ENCODE data around the gene EN2. TPM values are rescaled to one million over a fixed set of nuclear protein-coding genes. Genes with fewer than 3 reads are reported as not detected.

Gene EN2
- total RNA-seq, 2 experiments from 2014 or later = not detected

DNA sequence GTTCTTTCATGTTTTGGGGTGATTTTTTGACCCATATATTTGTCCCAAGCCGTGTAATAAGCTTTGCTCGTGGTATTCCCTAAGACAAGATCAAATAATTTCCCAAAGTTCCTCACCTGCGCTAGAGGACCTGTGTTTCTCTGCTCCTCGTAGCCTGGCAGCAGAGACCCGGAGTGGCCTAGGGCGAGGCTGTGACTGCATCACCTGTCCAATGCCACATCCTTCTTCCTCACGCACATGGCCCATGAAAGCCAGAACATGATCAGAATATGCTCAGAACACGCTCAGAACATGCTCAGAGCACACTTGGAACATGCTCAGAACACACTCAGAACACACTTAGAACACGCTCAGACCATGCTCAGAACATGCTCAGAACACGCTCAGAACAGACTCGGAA is 23.8 kb downstream of the EN2 start:
- CTCF ChIA-PET (ENCODE audit: unreplicated experiment) = no interaction called here
- Histone ChIP-seq H3K4me2 (ENCODE audit: low read length) (no peak overlapping the region), H3K36me3 (ENCODE audit: insufficient read depth, low read length) (no peaks in the 10 kb centered on the region), H3K79me2 (ENCODE audit: insufficient read depth, low read depth, low read length) (no peaks in the 10 kb centered on the region), H3K9me3 (ENCODE audit: low read length) (no peaks in the 10 kb centered on the region), H2AFZ (ENCODE audit: low read length) (no peak overlapping the region), H3K27ac (ENCODE audit: low read depth, low read length, poor library complexity, severe bottlenecking) (no peak overlapping the region), H3K9me2 (ENCODE audit: insufficient read depth, low read length) (no peaks in the 10 kb centered on the region), H3K4me3 (ENCODE audit: low read depth, low read length, poor library complexity, severe bottlenecking) (no peak overlapping the region), H4K20me1 (ENCODE audit: insufficient read depth, low read length) (no peaks in the 10 kb centered on the region), H3K4me1 (ENCODE audit: insufficient read depth, low read length, poor library complexity, severe bottlenecking) (no peaks in the 10 kb centered on the region)
- intact Hi-C loops (cut with micrococcal nuclease; ENCODE audit: unreplicated experiment) = no loop called here
- POLR2A ChIA-PET = interaction anchor here (0.7 kb wide), 1 partner anchor 12 kb away, joined by 5 read pairs; no protein-coding TSS in a partner anchor
- DNase-seq (ENCODE audit: low spot score) = no peak
- BruUV-seq (replicated peaks) = no TSS peak
- TF ChIP-seq EZH2phosphoT487 (IDR thresholded peaks at IDR 0.05; ENCODE audit: borderline replicate concordance, low read depth, low read length) = no peak
- no peak for TF ChIP-seq CTCF (conservative IDR thresholded peaks at IDR 0.05; ENCODE audit: low read length)

DNA sequence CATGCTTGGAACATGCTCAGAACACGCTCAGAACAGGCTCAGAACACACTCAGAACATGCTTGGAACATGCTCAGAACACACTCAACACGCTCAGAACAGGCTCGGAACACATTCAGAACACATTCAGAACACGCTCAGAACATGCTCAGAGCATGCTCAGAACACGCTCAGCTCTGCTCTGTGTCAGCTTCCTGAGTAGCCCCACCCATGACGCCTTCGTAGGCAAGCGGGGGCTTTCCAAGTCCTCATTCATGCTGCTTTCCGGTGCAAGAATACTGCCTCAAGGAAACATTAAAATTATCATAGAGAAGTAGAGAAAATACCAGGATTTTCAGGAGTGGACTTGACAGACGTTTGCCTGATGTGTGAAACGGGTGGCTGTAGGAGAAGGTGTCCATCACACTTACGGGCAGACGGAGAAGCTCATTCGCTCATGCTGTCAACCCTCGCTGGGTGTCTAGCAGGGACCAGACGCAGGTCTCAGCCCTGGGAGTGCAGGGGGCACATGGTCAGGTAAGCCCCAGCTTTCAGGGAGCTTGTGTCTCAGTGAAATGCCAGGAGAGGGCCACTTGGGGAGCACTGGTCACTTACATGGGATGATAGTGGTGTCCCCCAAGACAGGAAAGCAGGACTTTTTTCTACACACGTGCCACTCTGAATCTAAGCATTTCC is 24.7 kb downstream of the EN2 start:
- no peak for DNase-seq (ENCODE audit: low spot score)
- TF ChIP-seq CTCF (conservative IDR thresholded peaks at IDR 0.05; ENCODE audit: low read length) (no peak), EZH2phosphoT487 (IDR thresholded peaks at IDR 0.05; ENCODE audit: borderline replicate concordance, low read depth, low read length) (no peak)
- Histone ChIP-seq H3K4me3 (ENCODE audit: low read depth, low read length, poor library complexity, severe bottlenecking) (no peak overlapping the region), H3K4me2 (ENCODE audit: low read length) (no peak overlapping the region), H2AFZ (ENCODE audit: low read length) (no peak overlapping the region), H3K9me2 (ENCODE audit: insufficient read depth, low read length) (no peaks in the 10 kb centered on the region), H3K27ac (ENCODE audit: low read depth, low read length, poor library complexity, severe bottlenecking) (no peak overlapping the region), H4K20me1 (ENCODE audit: insufficient read depth, low read length) (no peaks in the 10 kb centered on the region), H3K4me1 (ENCODE audit: insufficient read depth, low read length, poor library complexity, severe bottlenecking) (no peaks in the 10 kb centered on the region), H3K9me3 (ENCODE audit: low read length) (no peaks in the 10 kb centered on the region), H3K79me2 (ENCODE audit: insufficient read depth, low read depth, low read length) (no peaks in the 10 kb centered on the region), H3K36me3 (ENCODE audit: insufficient read depth, low read length) (no peaks in the 10 kb centered on the region)
- ChIA-PET CTCF (ENCODE audit: unreplicated experiment) (no interaction called here), POLR2A (no interaction called here)
- intact Hi-C loops (cut with micrococcal nuclease; ENCODE audit: unreplicated experiment) = no loop called here
- BruUV-seq (replicated peaks) = no TSS peak

DNA sequence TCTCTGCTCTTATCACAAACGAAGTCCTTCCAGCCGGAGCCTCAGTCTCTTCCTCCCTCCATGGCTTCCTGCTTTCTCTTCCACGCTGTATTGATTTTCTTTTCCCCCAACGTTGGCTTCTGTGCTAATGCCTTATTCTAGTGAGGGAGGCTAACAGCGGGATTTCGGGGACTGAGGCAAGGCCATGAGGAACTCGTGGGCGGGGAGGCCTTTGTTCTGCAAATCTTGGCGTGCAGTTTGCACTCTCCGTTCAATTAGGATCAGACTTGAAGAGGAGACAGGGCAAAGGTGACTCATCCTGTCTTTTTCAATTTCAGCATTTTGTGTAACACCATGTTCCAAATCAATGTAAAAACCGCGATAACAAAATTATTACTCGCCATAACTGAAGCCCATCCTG is 25.3 kb downstream of the EN2 start:
- Histone ChIP-seq H2AFZ (ENCODE audit: low read length) (no peak overlapping the region), H3K9me2 (ENCODE audit: insufficient read depth, low read length) (no peaks in the 10 kb centered on the region), H3K27ac (ENCODE audit: low read depth, low read length, poor library complexity, severe bottlenecking) (no peak overlapping the region), H3K36me3 (ENCODE audit: insufficient read depth, low read length) (no peaks in the 10 kb centered on the region), H3K4me1 (ENCODE audit: insufficient read depth, low read length, poor library complexity, severe bottlenecking) (no peaks in the 10 kb centered on the region), H3K9me3 (ENCODE audit: low read length) (no peaks in the 10 kb centered on the region), H3K4me2 (ENCODE audit: low read length) (no peak overlapping the region), H3K4me3 (ENCODE audit: low read depth, low read length, poor library complexity, severe bottlenecking) (no peak overlapping the region), H4K20me1 (ENCODE audit: insufficient read depth, low read length) (no peaks in the 10 kb centered on the region), H3K79me2 (ENCODE audit: insufficient read depth, low read depth, low read length) (no peaks in the 10 kb centered on the region)
- BruUV-seq (replicated peaks) = no TSS peak
- TF ChIP-seq CTCF (conservative IDR thresholded peaks at IDR 0.05; ENCODE audit: low read length) (no peak), EZH2phosphoT487 (IDR thresholded peaks at IDR 0.05; ENCODE audit: borderline replicate concordance, low read depth, low read length) (no peak)
- DNase-seq (ENCODE audit: low spot score) = no peak
- intact Hi-C loops (cut with micrococcal nuclease; ENCODE audit: unreplicated experiment) = no loop called here
- POLR2A ChIA-PET = no interaction called here
- CTCF ChIA-PET (ENCODE audit: unreplicated experiment) = no interaction called here

All from OCI-LY7 (cell line).